Measurements from ENCODE around the gene STXBP2. TPM values are rescaled to one million over a fixed set of nuclear protein-coding genes. Genes with fewer than 3 reads are reported as not detected.

Gene STXBP2
- polyA plus RNA-seq, 1 of the 3 experiments (the other 2 are of a cell fraction) = 4.7 TPM

DNA sequence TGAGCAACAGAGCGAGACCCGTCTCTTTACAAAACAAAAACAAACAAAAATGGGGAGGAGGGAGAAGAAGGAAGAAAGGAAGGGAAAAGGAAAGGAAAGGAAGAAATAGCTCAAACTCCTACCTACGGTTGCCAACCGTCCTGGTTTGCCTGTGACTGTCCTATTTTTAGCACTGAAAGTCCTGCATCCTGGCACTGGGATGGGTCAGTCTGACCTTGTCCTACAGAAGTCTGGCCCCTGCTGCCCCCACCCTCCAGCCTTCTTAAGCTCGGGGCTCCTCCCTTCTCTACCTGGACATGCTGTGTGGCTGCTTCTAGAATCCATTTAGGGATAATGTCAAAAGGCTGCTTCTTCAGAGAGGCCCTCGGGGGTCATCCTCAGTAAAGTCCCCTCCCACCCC lies 1.2 kb upstream of the STXBP2 start:
- no peak overlapping the region for H3K4me2 ChIP-seq
- H3K79me2 ChIP-seq (ENCODE audit: insufficient read depth) = peaks cover 5% of the 10 kb centered on the region; the same call in 1 of the 2 replicates
- H3K36me3 ChIP-seq (replicated peaks in 1 of 2; ENCODE audit: control insufficient read depth in 1 of 2, insufficient read depth in 2 of 2, low read length in 1 of 2) = no peaks in the 10 kb centered on the region
- no peak for TF ChIP-seq TEAD4 (IDR thresholded peaks at IDR 0.05; ENCODE audit: borderline replicate concordance, insufficient read depth)
- TF ChIP-seq, protein P1, sequence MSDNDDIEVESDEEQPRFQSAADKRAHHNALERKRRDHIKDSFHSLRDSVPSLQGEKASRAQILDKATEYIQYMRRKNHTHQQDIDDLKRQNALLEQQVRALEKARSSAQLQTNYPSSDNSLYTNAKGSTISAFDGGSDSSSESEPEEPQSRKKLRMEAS (IDR thresholded peaks at IDR 0.05; ENCODE audit: low read depth) = no peak
- POLR2A ChIA-PET = interaction anchor here (1.2 kb wide), 1 partner anchor 45 kb away, joined by 3 read pairs; the partner anchor contains the start of gene TRAPPC5
- H2AFZ ChIP-seq (ENCODE audit: low read depth) = no peak overlapping the region
- no peaks in the 10 kb centered on the region for H4K20me1 ChIP-seq (ENCODE audit: insufficient read depth)
- H3K9me3 ChIP-seq = no peaks in the 10 kb centered on the region
- peaks cover 0 to 5% of the 10 kb centered on the region in 2 experiments; a peak in 1 of 4 replicates for H3K4me1 ChIP-seq (ENCODE audit: control insufficient read depth in 1 of 2, insufficient read depth in 2 of 2, low read depth in 1 of 2, low read length in 1 of 2)
- DNase-seq = no peak
- H3F3A ChIP-seq (replicated peaks; ENCODE audit: insufficient read depth) = peaks cover 4% of the 10 kb centered on the region
- CTCF ChIA-PET = interaction anchor here (1.1 to 5.5 kb wide), 5 partner anchors 9 to 163 kb away, joined by 5 to 25 read pairs (median 7); partner anchors contain the start of gene TRAPPC5
- H3K4me3 ChIP-seq (ENCODE audit: low read depth in 2 of 2, low read length in 1 of 2) = no peak overlapping the region
- no peak overlapping the region for H3K9ac ChIP-seq
- H3K27ac ChIP-seq (ENCODE audit: low read depth in 2 of 2, low read length in 1 of 2) = no peak overlapping the region
- H3K9me2 ChIP-seq = no peaks in the 10 kb centered on the region
- WGBS (ENCODE audit: low lambda C conversion rate) = 13% methylated on average over 6 of the region's 6 CpGs
- H3K27me3 ChIP-seq (ENCODE audit: insufficient read depth) = peaks cover 37% of the 10 kb centered on the region

DNA sequence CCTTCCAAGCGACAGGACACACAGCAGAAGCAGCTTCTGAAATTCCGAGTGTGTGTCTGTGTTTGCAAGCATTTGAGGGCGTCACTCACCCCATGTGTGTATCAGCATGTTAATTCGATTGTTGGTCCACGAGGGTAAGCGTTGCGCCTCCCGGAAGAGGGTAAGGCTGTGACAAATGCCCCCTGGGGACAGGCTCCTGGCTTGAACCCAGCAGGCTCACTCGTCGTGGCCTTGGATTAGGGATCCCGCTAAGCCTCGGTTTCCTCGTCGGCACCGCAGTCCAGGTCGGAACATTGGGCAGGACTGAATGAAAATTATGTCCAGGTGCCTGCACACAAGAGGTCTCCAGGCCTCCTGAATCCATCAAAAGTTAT lies 606 bp upstream of the STXBP2 start:
- Histone ChIP-seq H3K9me2 (no peaks in the 10 kb centered on the region), H3K4me1 (ENCODE audit: control insufficient read depth in 1 of 2, insufficient read depth in 2 of 2, low read depth in 1 of 2, low read length in 1 of 2) (peaks cover 0 to 4% of the 10 kb centered on the region in 2 experiments; a peak in 1 of 4 replicates), H3K4me2 (no peak overlapping the region), H3F3A (replicated peaks; ENCODE audit: insufficient read depth) (peaks cover 4% of the 10 kb centered on the region), H4K20me1 (ENCODE audit: insufficient read depth) (no peaks in the 10 kb centered on the region), H3K27me3 (ENCODE audit: insufficient read depth) (peaks cover 37% of the 10 kb centered on the region), H3K36me3 (replicated peaks in 1 of 2; ENCODE audit: control insufficient read depth in 1 of 2, insufficient read depth in 2 of 2, low read length in 1 of 2) (no peaks in the 10 kb centered on the region), H3K79me2 (ENCODE audit: insufficient read depth) (no peaks in the 10 kb centered on the region; the same call in 1 of the 2 replicates), H3K9ac (no peak overlapping the region), H2AFZ (ENCODE audit: low read depth) (no peak overlapping the region), H3K27ac (ENCODE audit: low read depth in 2 of 2, low read length in 1 of 2) (no peak overlapping the region), H3K4me3 (ENCODE audit: low read depth in 2 of 2, low read length in 1 of 2) (no peak overlapping the region), H3K9me3 (no peaks in the 10 kb centered on the region)
- no peak for TF ChIP-seq SMC3 (IDR thresholded peaks at IDR 0.05; ENCODE audit: low read depth, low read length)
- TF ChIP-seq, protein P2, sequence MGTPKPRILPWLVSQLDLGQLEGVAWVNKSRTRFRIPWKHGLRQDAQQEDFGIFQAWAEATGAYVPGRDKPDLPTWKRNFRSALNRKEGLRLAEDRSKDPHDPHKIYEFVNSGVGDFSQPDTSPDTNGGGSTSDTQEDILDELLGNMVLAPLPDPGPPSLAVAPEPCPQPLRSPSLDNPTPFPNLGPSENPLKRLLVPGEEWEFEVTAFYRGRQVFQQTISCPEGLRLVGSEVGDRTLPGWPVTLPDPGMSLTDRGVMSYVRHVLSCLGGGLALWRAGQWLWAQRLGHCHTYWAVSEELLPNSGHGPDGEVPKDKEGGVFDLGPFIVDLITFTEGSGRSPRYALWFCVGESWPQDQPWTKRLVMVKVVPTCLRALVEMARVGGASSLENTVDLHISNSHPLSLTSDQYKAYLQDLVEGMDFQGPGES (IDR thresholded peaks at IDR 0.05; ENCODE audit: low read depth, low read length) = no peak
- no peak for TF ChIP-seq NFIC (IDR thresholded peaks at IDR 0.05; ENCODE audit: borderline replicate concordance)
- TF ChIP-seq EZH2phosphoT487 (IDR thresholded peaks at IDR 0.05; ENCODE audit: borderline replicate concordance, low read depth) = no peak
- no peak for TF ChIP-seq TAF1 (IDR thresholded peaks at IDR 0.05; ENCODE audit: borderline replicate concordance, low read depth, low read length)
- TF ChIP-seq NRF1 (IDR thresholded peaks at IDR 0.05; ENCODE audit: low read depth, low read length) = no peak
- TF ChIP-seq, protein P3, sequence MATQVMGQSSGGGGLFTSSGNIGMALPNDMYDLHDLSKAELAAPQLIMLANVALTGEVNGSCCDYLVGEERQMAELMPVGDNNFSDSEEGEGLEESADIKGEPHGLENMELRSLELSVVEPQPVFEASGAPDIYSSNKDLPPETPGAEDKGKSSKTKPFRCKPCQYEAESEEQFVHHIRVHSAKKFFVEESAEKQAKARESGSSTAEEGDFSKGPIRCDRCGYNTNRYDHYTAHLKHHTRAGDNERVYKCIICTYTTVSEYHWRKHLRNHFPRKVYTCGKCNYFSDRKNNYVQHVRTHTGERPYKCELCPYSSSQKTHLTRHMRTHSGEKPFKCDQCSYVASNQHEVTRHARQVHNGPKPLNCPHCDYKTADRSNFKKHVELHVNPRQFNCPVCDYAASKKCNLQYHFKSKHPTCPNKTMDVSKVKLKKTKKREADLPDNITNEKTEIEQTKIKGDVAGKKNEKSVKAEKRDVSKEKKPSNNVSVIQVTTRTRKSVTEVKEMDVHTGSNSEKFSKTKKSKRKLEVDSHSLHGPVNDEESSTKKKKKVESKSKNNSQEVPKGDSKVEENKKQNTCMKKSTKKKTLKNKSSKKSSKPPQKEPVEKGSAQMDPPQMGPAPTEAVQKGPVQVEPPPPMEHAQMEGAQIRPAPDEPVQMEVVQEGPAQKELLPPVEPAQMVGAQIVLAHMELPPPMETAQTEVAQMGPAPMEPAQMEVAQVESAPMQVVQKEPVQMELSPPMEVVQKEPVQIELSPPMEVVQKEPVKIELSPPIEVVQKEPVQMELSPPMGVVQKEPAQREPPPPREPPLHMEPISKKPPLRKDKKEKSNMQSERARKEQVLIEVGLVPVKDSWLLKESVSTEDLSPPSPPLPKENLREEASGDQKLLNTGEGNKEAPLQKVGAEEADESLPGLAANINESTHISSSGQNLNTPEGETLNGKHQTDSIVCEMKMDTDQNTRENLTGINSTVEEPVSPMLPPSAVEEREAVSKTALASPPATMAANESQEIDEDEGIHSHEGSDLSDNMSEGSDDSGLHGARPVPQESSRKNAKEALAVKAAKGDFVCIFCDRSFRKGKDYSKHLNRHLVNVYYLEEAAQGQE (IDR thresholded peaks at IDR 0.05; ENCODE audit: low read depth, low read length) = no peak
- TF ChIP-seq RFX5 (IDR thresholded peaks at IDR 0.05; ENCODE audit: low read length) = no peak
- no peak for TF ChIP-seq GATA2 (CRISPR knock-in tag; IDR thresholded peaks at IDR 0.05)
- no peak for TF ChIP-seq GABPA (IDR thresholded peaks at IDR 0.05; ENCODE audit: low read depth)
- TF ChIP-seq RXRA (IDR thresholded peaks at IDR 0.05; ENCODE audit: borderline replicate concordance, low read depth) = no peak
- no peak for TF ChIP-seq ELF1 (IDR thresholded peaks at IDR 0.05)
- TF ChIP-seq, protein P4, sequence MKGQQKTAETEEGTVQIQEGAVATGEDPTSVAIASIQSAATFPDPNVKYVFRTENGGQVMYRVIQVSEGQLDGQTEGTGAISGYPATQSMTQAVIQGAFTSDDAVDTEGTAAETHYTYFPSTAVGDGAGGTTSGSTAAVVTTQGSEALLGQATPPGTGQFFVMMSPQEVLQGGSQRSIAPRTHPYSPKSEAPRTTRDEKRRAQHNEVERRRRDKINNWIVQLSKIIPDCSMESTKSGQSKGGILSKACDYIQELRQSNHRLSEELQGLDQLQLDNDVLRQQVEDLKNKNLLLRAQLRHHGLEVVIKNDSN (IDR thresholded peaks at IDR 0.05; ENCODE audit: borderline replicate concordance, low read depth) = no peak
- no peak for TF ChIP-seq EP300 (IDR thresholded peaks at IDR 0.05; ENCODE audit: borderline replicate concordance in 1 of 2, low read depth in 1 of 2, low read length in 1 of 2)
- no peak for TF ChIP-seq JUND (IDR thresholded peaks at IDR 0.05)
- DNase-seq = no peak
- POLR2A ChIA-PET = interaction anchor here (1.2 kb wide), 1 partner anchor 45 kb away, joined by 3 read pairs; the partner anchor contains the start of gene TRAPPC5
- 18% methylated on average over 11 of the region's 16 CpGs for whole genome bisulfite sequencing (ENCODE audit: low lambda C conversion rate)
- CTCF ChIA-PET = interaction anchor here (1.1 to 5.5 kb wide), 4 partner anchors 8 to 163 kb away, joined by 5 to 25 read pairs (median 8); partner anchors contain the start of gene TRAPPC5
